Ascending aorta (tissue), 2 donors: ENCODE measurements around the gene EPSTI1. TPM values are rescaled to one million over a fixed set of nuclear protein-coding genes. Genes with fewer than 3 reads are reported as not detected.
A peak's percentile ranks its signal among the peaks of the same experiment; 100 is the strongest.

Experiments used
- DNase-seq, 2 donors: peaks; one replicate each; pipeline ENCODE4 v3.0.0-alpha.2; 2019; ENCODE audit warnings: low spot score in 2 of 2
- H3K27ac ChIP-seq, 2 donors: fragments of 200-600 bp; sonication (generic); one replicate each; pipeline ENCODE4 v1.5.1; 2016 to 2017; ENCODE audit warnings: mild to moderate bottlenecking in 1 of 2
- H3K27me3 ChIP-seq: fragments of 200-600 bp; sonication (generic); one replicate; pipeline ENCODE4 v1.5.1; 2017
- H3K36me3 ChIP-seq, 2 donors: fragments of 200-600 bp; sonication (generic); one replicate each; pipeline ENCODE4 v1.5.1; 2016
- H3K4me1 ChIP-seq, 2 donors: fragments of 200-600 bp; sonication (generic); one replicate each; pipeline ENCODE4 v1.5.1; 2016 to 2017; ENCODE audit warnings: mild to moderate bottlenecking in 1 of 2
- H3K4me3 ChIP-seq, 2 donors: fragments of 200-600 bp; sonication (generic); one replicate each; pipeline ENCODE4 v1.5.1; 2016 to 2017; ENCODE audit warnings: mild to moderate bottlenecking in 1 of 2
- H3K9me3 ChIP-seq, 2 donors: fragments of 200-600 bp; sonication (generic); one replicate each; pipeline ENCODE4 v1.5.1; 2016
- intact Hi-C: fragments of 100-400 bp; cut with DNase I; formaldehyde crosslinking; loops from one replicate; pipeline ENCODE4 v1.15.1; 2023
- total RNA-seq: library from RNA; depleted of rRNA; stranded (reverse); fragments of >200 nt; gene quantifications from one replicate; pipeline ENCODE4 v1.1.0, GENCODE V29; 2016
- TF ChIP-seq, protein P1 (sequence below), 3 experiments: fragments of 200-600 bp in 2 of 3; fragments of 450-650 bp in 1 of 3; sonication (generic) in 2 of 3; IDR thresholded peaks; one replicate each; pipeline ENCODE4 v1.5.1; 2016 to 2019; ENCODE audit warnings: antibody characterized with exemption in 3 of 3, mild to moderate bottlenecking in 1 of 3, moderate library complexity in 1 of 3

The EPSTI1 gene
- total RNA-seq, 1 donor from 2014 or later, result 3.2 TPM

DNA sequence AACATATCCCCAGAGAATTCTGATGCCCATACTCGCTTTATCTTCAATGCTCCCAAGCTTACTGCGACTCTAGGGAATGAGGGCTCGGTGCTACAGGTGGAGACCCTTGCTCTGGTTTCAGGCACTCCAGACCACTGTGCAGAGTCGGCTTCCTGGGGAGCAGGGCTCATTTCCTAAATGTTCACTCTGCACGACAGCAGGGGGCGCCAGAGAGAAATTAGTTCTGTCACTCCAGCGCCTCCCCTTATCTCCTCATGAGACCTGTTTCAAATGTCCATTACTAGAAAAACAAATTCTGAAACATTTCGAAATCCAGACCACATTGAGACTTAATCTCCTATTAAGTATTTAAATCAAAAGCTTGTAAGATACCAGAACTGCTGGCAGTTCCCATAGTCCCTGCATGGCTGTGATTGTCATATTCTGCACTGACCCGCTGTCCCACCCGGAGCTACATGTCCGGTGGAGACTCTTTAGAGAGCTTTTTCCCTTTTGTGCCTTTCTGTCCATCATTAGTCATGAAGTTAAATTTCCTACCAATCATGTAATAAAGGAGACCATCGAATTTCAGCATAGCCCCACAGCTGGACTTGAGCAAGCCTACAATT lies 22.4 kb downstream of the EPSTI1 start:
- Histone ChIP-seq H3K36me3 (no peaks in the 10 kb centered on the region), H3K4me1 (no peaks in the 10 kb centered on the region), H3K4me3 (no peak overlapping the region), H3K27me3 (no peaks in the 10 kb centered on the region), H3K27ac (no peak overlapping the region), H3K9me3 (no peaks in the 10 kb centered on the region)
- TF ChIP-seq, protein P1, sequence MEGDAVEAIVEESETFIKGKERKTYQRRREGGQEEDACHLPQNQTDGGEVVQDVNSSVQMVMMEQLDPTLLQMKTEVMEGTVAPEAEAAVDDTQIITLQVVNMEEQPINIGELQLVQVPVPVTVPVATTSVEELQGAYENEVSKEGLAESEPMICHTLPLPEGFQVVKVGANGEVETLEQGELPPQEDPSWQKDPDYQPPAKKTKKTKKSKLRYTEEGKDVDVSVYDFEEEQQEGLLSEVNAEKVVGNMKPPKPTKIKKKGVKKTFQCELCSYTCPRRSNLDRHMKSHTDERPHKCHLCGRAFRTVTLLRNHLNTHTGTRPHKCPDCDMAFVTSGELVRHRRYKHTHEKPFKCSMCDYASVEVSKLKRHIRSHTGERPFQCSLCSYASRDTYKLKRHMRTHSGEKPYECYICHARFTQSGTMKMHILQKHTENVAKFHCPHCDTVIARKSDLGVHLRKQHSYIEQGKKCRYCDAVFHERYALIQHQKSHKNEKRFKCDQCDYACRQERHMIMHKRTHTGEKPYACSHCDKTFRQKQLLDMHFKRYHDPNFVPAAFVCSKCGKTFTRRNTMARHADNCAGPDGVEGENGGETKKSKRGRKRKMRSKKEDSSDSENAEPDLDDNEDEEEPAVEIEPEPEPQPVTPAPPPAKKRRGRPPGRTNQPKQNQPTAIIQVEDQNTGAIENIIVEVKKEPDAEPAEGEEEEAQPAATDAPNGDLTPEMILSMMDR (IDR thresholded peaks at IDR 0.05), result peak; percentile 49 to 73 (median 62)
- DNase-seq, result peak in 1 of 2 donors; percentile 85
- intact Hi-C loops, result loop anchor here (2.0 to 5.0 kb wide), 3 partner anchors 398 to 903 kb away; no protein-coding TSS in a partner anchor

DNA sequence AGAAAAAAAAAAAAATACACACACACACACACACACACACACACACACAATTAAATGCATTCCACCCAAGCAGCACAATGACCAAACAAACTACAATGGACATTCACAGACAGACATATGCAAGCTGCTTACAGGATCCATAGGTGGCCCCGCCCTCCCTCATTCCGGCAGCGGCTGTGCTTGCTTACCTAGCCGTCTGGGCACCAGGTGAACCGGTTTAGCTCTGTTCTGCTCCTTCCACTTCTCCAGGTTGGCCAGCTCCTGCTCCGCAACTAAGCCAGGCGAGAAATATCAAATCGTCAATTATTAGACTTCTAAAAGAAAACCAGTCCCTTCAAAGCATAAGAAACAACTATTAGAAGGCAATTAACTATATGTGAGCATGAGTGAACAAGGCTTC lies 23.1 kb downstream of the EPSTI1 start:
- Histone ChIP-seq H3K4me3 (no peak overlapping the region), H3K27ac (no peak overlapping the region), H3K27me3 (no peaks in the 10 kb centered on the region), H3K36me3 (no peaks in the 10 kb centered on the region), H3K9me3 (no peaks in the 10 kb centered on the region), H3K4me1 (no peaks in the 10 kb centered on the region)
- intact Hi-C loops, result loop anchor here (2.0 to 5.0 kb wide), 3 partner anchors 398 to 904 kb away; no protein-coding TSS in a partner anchor
- no peak for DNase-seq
- TF ChIP-seq, protein P1 (IDR thresholded peaks at IDR 0.05), result no peak

DNA sequence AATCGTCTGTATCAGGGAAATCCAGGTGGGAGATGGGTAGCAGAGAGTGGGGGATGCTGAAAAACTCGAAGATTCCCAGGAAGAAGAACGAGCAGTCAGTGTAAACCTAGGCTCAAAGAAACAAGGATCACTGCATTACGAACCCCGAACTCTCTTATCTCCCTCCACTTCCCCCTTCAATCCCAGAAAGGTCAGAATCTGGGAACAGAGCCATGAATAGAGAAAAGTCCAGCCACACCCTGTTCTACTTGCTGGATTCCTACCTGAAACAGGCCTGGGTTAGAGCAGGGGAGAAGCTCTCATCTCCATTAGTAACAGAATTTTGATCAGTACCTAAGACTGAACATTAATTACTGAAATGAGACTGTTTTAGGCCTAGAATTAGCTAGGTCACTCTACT lies 24.4 kb downstream of the EPSTI1 start:
- Histone ChIP-seq H3K4me1 (no peaks in the 10 kb centered on the region), H3K27ac (no peak overlapping the region), H3K27me3 (no peaks in the 10 kb centered on the region), H3K9me3 (no peaks in the 10 kb centered on the region), H3K4me3 (no peak overlapping the region), H3K36me3 (no peaks in the 10 kb centered on the region)
- no peak for DNase-seq
- intact Hi-C loops, result loop anchor here (2.0 to 5.0 kb wide), 3 partner anchors 400 to 905 kb away; no protein-coding TSS in a partner anchor
- TF ChIP-seq, protein P1 (IDR thresholded peaks at IDR 0.05), result no peak

DNA sequence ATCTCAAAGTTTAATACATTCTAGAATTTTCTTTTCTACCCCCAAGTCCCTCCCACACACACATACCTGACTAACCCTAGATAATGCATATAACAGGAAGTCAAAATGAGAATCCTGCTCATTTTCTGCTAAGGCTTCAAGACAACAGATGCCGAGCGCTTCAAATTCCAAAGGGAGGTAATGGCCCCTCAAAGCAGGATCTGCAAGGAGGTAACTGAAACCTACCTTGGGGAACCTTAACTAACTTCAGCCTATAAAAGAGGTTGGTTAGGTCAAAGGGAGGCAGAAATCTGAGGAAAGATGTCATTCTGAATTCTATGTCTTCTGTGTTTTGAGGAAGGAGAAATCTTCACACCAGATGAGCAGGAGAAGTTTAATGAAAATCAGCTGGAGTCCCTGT lies 26.8 kb downstream of the EPSTI1 start:
- Histone ChIP-seq H3K36me3 (no peaks in the 10 kb centered on the region), H3K4me3 (no peak overlapping the region), H3K27ac (no peak overlapping the region), H3K27me3 (no peaks in the 10 kb centered on the region), H3K4me1 (no peaks in the 10 kb centered on the region), H3K9me3 (no peaks in the 10 kb centered on the region)
- DNase-seq, result no peak
- TF ChIP-seq, protein P1 (IDR thresholded peaks at IDR 0.05), result no peak
- intact Hi-C loops, result loop anchor here (5.0 kb wide), 1 partner anchor 402 kb away; no protein-coding TSS in a partner anchor

DNA sequence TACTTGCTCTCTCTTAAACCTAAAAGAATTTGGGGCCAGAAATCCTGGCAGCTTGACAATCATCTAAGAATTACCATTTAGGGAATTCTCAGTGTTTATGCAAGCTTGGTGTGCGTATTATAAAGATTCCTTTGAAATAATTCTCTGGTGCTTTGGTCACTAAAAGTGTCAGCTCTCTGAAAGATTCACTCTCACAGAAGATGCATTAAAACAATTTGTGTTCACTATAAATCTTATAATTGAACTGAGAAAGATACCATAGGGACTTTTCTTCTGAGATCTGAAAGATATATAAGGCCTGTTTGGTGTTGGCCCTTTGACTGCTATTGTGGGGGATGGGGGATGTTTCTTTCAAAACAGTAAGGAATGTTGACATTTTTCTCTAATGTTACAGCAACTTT lies 27.3 kb downstream of the EPSTI1 start:
- TF ChIP-seq, protein P1 (IDR thresholded peaks at IDR 0.05), result no peak
- no peaks in the 10 kb centered on the region for H3K36me3 ChIP-seq
- no peaks in the 10 kb centered on the region for H3K9me3 ChIP-seq
- no peak overlapping the region for H3K4me3 ChIP-seq
- H3K27me3 ChIP-seq, result no peaks in the 10 kb centered on the region
- H3K4me1 ChIP-seq, result no peaks in the 10 kb centered on the region
- intact Hi-C loops, result loop anchor here (5.0 kb wide), 1 partner anchor 403 kb away; no protein-coding TSS in a partner anchor
- no peak overlapping the region for H3K27ac ChIP-seq
- no peak for DNase-seq
